Measurements from ENCODE around the gene LPP. TPM values are rescaled to one million over a fixed set of nuclear protein-coding genes. Genes with fewer than 3 reads are reported as not detected.

The LPP gene
- total RNA-seq, 1 experiment from 2014 or later, result 20.4 TPM

GRCh38 chr3:188734395-188734794 is 580.4 kb downstream of the LPP start:
- H2AFZ ChIP-seq (ENCODE audit: low read length), result no peak overlapping the region
- BruUV-seq (replicated peaks), result no TSS peak
- H3K9me2 ChIP-seq (replicated peaks; ENCODE audit: low read length), result no peaks in the 10 kb centered on the region
- no peak overlapping the region for H3K9ac ChIP-seq (ENCODE audit: low read length)
- H3K4me3 ChIP-seq (ENCODE audit: low read length), result no peak overlapping the region
- TF ChIP-seq, protein P1, sequence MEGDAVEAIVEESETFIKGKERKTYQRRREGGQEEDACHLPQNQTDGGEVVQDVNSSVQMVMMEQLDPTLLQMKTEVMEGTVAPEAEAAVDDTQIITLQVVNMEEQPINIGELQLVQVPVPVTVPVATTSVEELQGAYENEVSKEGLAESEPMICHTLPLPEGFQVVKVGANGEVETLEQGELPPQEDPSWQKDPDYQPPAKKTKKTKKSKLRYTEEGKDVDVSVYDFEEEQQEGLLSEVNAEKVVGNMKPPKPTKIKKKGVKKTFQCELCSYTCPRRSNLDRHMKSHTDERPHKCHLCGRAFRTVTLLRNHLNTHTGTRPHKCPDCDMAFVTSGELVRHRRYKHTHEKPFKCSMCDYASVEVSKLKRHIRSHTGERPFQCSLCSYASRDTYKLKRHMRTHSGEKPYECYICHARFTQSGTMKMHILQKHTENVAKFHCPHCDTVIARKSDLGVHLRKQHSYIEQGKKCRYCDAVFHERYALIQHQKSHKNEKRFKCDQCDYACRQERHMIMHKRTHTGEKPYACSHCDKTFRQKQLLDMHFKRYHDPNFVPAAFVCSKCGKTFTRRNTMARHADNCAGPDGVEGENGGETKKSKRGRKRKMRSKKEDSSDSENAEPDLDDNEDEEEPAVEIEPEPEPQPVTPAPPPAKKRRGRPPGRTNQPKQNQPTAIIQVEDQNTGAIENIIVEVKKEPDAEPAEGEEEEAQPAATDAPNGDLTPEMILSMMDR (conservative IDR thresholded peaks at IDR 0.05; ENCODE audit: low read depth, low read length), result no peak
- TF ChIP-seq EZH2phosphoT487 (IDR thresholded peaks at IDR 0.05; ENCODE audit: borderline replicate concordance, low read length) (no peak), EZH2 (IDR thresholded peaks at IDR 0.05; ENCODE audit: low read length, unreplicated experiment) (no peak)
- POLR2A ChIA-PET (ENCODE audit: unreplicated experiment), result no interaction called here
- CTCF ChIA-PET, result no interaction called here
- H3K9me3 ChIP-seq (ENCODE audit: low read length), result no peaks in the 10 kb centered on the region
- H3F3A ChIP-seq (ENCODE audit: low read length, unreplicated experiment), result no peaks in the 10 kb centered on the region
- no peak overlapping the region for H3K27ac ChIP-seq (ENCODE audit: low read length)
- H3K36me3 ChIP-seq (ENCODE audit: low read depth, low read length), result no peaks in the 10 kb centered on the region
- no peaks in the 10 kb centered on the region for H3K4me1 ChIP-seq (ENCODE audit: insufficient read depth, low read length)
- H4K20me1 ChIP-seq (ENCODE audit: low read length), result no peaks in the 10 kb centered on the region
- no peak for ATAC-seq
- no peaks in the 10 kb centered on the region for H3K79me2 ChIP-seq (ENCODE audit: low read length)
- no peak for DNase-seq
- H3K4me2 ChIP-seq (ENCODE audit: low read length), result no peak overlapping the region
- no peaks in the 10 kb centered on the region for H3K27me3 ChIP-seq (ENCODE audit: low read length)
- intact Hi-C loops (cut with micrococcal nuclease), result no loop called here

GRCh38 chr3:188739511-188739910 is 585.6 kb downstream of the LPP start:
- Histone ChIP-seq H3K36me3 (ENCODE audit: low read depth, low read length) (no peaks in the 10 kb centered on the region), H4K20me1 (ENCODE audit: low read length) (no peaks in the 10 kb centered on the region), H3K9me3 (ENCODE audit: low read length) (no peaks in the 10 kb centered on the region), H3K27ac (ENCODE audit: low read length) (no peak overlapping the region), H3F3A (ENCODE audit: low read length, unreplicated experiment) (no peaks in the 10 kb centered on the region), H3K79me2 (ENCODE audit: low read length) (no peaks in the 10 kb centered on the region), H3K4me2 (ENCODE audit: low read length) (no peak overlapping the region), H3K9me2 (replicated peaks; ENCODE audit: low read length) (no peaks in the 10 kb centered on the region), H3K9ac (ENCODE audit: low read length) (no peak overlapping the region), H2AFZ (ENCODE audit: low read length) (no peak overlapping the region), H3K4me1 (ENCODE audit: insufficient read depth, low read length) (no peaks in the 10 kb centered on the region), H3K27me3 (ENCODE audit: low read length) (no peaks in the 10 kb centered on the region), H3K4me3 (ENCODE audit: low read length) (no peak overlapping the region)
- intact Hi-C loops (cut with micrococcal nuclease), result no loop called here
- ChIA-PET POLR2A (ENCODE audit: unreplicated experiment) (no interaction called here), CTCF (no interaction called here)
- BruUV-seq (replicated peaks), result no TSS peak
- TF ChIP-seq EZH2phosphoT487 (IDR thresholded peaks at IDR 0.05; ENCODE audit: borderline replicate concordance, low read length), result no peak
- TF ChIP-seq EZH2 (IDR thresholded peaks at IDR 0.05; ENCODE audit: low read length, unreplicated experiment), result no peak
- TF ChIP-seq, protein P1 (conservative IDR thresholded peaks at IDR 0.05; ENCODE audit: low read depth, low read length), result no peak
- no peak for DNase-seq
- no peak for ATAC-seq

DNA sequence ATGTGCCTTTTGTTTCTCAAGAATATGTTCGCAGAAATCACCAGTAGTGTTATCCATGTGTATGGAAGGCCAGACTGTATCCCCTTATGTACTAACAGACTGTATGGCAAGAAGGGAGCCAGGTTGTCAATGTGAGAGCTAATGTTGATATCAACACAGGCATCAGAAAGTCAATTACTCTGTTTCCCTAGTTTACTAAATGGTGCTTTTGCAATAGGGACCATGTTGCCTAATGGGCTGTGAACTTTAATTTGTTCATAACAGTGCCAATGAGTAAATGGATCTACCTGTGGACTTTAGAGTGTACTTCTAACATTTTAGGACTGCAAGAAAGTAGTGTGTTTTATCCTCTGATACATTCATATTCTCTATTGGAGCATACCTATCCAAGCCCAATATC is 586.1 kb downstream of the LPP start:
- Histone ChIP-seq H3K27ac (ENCODE audit: low read length) (no peak overlapping the region), H4K20me1 (ENCODE audit: low read length) (no peaks in the 10 kb centered on the region), H3K9ac (ENCODE audit: low read length) (no peak overlapping the region), H3K9me2 (replicated peaks; ENCODE audit: low read length) (no peaks in the 10 kb centered on the region), H3K27me3 (ENCODE audit: low read length) (no peaks in the 10 kb centered on the region), H3K4me3 (ENCODE audit: low read length) (no peak overlapping the region), H3K4me2 (ENCODE audit: low read length) (no peak overlapping the region), H3K9me3 (ENCODE audit: low read length) (no peaks in the 10 kb centered on the region), H3K36me3 (ENCODE audit: low read depth, low read length) (no peaks in the 10 kb centered on the region), H2AFZ (ENCODE audit: low read length) (no peak overlapping the region), H3K4me1 (ENCODE audit: insufficient read depth, low read length) (no peaks in the 10 kb centered on the region), H3F3A (ENCODE audit: low read length, unreplicated experiment) (no peaks in the 10 kb centered on the region), H3K79me2 (ENCODE audit: low read length) (no peaks in the 10 kb centered on the region)
- no peak for DNase-seq
- intact Hi-C loops (cut with micrococcal nuclease), result no loop called here
- CTCF ChIA-PET, result no interaction called here
- TF ChIP-seq EZH2phosphoT487 (IDR thresholded peaks at IDR 0.05; ENCODE audit: borderline replicate concordance, low read length) (no peak), EZH2 (IDR thresholded peaks at IDR 0.05; ENCODE audit: low read length, unreplicated experiment) (no peak)
- TF ChIP-seq, protein P1 (conservative IDR thresholded peaks at IDR 0.05; ENCODE audit: low read depth, low read length), result no peak
- no peak for ATAC-seq
- POLR2A ChIA-PET (ENCODE audit: unreplicated experiment), result no interaction called here
- no TSS peak for BruUV-seq (replicated peaks)

All from PC-3 (cell line).